Measurements from ENCODE around the gene OCRL.
"Not testable (repeated sequence)": the region's sequence is repeated elsewhere in the genome, so short reads cannot be mapped to it uniquely, and the experiment has no call there.

OCRL gene

GRCh38 chrX:129540722-129541184, 694 bp downstream of the OCRL start:
- no peak for DNase-seq

GRCh38 chrX:129544780-129545179, 4.7 kb downstream of the OCRL start:
- DNase-seq: no peak

DNA sequence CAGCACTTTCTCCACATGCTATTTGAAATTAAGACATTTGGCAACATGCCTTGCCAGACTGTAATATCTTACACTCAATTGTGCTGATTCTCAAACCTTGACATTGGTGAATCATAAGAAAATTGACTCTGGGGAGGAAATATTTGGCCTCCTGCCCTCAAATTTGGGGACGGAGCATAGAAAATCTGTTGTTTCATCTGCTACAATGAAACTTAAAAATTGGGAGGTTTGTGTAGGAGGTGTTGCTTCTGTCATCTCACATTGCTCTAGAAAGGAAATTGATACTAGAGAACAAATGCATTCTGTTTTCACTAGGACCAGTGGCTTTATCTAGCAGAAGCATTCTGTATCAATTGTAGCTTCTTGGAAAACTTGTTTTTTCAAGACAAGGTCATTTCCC, 5.3 kb downstream of the OCRL start:
- no peak for DNase-seq

DNA sequence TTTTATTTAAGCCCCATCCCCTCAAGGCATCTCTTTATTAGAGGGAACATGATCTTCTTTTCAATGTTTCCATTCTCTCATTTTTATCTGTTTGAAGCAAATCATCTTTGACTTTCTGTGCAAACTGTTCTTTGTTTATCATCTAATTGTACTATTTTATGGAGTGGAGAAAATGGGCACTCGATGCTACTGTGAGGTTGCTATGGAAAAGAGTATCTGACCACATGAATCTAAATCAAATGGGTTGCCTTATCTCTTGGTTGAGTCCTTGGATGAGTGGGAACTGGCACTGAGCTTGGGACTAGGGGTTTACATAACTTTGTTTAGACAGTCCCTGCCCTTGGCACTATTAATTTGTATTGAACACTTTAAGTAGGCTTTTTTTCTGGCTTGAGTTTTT, 9.1 kb downstream of the OCRL start:
- no peak for DNase-seq

DNA sequence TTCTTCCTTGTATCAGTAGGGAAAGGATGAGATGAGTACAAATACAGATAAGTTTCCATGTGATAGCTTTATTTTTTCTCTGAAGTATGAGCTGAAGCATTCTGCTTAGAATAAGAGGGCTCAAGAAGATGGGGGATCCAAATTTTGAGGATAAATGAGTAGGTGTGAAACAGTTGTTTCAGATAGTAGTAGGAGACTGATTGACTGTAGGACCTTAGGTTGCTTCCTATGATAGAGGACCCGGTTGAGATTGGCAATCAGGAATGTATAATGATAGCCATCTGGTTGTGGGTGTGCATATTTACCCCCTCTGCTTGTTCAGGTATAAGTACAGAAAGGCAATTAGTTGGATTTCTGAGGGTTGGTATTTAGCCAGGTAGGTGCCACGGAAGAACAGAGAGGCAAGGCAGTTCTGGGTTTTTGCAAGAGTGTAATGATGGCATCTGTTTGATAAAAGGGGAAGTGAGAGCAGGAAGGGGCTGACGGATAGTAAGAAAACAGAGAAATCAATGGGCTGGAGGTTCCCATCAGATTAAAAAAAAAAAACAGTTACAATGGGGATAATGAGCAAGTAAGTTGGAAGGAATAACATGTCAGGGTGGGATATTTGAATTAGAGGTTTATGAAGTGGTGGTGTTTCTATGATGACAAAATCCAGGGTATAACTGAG, 13.7 kb downstream of the OCRL start:
- no peak for DNase-seq

DNA sequence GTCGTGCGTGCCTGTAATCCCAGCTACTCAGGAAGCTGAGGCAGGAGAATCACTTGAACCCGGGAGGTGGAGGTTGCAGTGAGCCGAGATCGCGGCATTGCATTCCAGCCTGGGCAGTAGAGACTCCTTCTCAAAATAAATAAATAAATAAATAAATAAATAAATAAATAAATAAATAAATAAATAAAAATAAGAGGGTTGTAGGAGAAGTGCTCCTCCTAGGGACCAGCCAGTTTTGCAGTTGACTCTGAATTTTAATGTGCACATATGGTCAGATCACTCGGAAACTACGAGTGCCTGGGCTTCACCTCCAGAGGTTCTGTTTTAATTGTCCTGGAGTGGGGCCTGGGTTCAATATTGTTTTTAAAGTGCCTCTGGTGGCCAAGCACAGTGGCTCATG, 14.8 kb downstream of the OCRL start:
- peak; percentile 2 for DNase-seq

DNA sequence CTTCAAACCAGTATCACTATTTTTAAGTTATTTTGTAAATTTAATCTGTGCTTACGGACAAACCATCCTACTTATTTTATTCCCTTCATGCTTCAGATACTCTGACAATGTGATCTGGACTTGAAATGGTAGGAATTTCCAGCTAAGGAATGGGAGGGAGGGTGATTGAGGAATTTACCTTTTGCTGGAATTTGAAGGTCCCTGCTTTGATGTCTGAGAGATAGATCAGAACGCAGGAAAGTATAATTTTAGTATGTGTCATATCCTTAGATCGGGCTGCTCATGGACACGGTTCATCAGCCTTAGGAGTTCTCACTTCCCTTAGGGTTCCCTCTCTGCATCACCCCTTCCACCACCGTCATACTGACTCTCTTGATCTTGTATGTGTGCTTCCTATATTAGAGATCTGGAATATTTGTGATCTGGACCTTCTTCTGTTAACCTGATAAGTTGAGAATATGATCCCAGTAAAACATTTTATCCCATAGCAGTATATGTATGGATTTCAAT, 16.8 kb downstream of the OCRL start:
- no peak for DNase-seq

GRCh38 chrX:129557844-129558480, 17.9 kb downstream of the OCRL start:
- no peak for DNase-seq

- DNase-seq: no peak
Measured at GRCh38 chrX:129559783-129560182, 19.7 kb downstream of the OCRL start.

GRCh38 chrX:129561453-129561852, 21.4 kb downstream of the OCRL start:
- DNase-seq: no peak

- DNase-seq: not testable (repeated sequence)
Measured at GRCh38 chrX:129564345-129564744, 24.3 kb downstream of the OCRL start.

GRCh38 chrX:129565046-129565650, 25.1 kb downstream of the OCRL start:
- no peak for DNase-seq

DNA sequence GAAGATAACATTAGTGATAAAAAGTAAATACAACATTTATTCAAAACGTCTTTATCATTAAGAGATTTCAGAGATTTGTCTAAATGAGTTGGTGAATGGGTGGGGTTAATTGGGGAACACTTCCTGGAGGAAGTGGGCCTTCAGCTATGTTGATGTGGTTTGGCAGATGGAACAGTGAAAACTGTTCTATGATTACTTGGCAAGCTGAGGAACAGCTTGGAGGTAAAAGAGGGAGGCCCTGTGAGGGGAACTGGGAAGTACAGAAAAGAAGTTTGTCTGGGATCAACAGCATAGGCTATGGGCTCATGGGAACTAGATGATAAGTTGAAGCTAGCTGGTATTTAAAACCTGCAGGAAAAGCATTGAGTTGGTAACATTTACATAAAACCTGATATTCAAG, 26.0 kb downstream of the OCRL start:
- no peak for DNase-seq

DNA sequence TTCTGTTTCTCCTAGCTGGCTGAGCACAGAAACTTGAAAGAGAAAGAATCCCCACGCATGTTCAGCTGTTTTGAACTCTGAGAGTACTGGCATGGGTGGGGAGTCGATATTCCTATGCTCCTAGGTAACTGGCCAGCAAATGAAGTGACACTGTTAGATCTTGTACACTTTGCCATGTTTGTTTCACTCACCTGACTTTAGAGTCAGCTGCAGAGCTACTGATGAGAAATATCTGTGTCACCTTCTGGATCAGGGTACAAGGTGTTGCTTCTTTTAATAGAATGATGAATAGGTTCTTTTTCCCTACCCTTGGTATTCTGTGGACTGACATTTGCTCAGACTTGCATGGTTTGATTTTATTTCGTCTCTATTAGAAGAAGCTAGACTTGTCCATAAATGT, 28.3 kb downstream of the OCRL start:
- DNase-seq: no peak

DNA sequence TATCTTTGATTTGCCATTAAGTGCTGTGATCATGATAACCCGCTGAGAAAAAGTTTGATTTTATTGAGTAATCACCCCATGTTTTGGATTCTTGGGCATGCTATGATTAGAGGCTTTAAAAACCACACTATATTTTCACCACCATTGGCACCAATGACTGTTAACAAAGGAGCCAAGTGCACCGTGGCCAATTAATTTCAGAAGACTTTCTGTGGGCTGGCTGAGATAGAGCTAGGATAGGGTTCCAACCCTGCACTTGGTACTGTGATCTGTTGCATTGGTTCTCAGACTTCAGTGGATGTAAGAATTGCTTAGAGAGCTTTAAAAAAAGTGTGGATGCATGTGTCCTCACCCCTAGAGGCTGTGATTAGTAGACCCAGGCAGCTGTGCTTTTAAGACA, 32.4 kb downstream of the OCRL start:
- DNase-seq: no peak

GRCh38 chrX:129573652-129574051, 33.6 kb downstream of the OCRL start:
- not testable (repeated sequence) for DNase-seq

DNA sequence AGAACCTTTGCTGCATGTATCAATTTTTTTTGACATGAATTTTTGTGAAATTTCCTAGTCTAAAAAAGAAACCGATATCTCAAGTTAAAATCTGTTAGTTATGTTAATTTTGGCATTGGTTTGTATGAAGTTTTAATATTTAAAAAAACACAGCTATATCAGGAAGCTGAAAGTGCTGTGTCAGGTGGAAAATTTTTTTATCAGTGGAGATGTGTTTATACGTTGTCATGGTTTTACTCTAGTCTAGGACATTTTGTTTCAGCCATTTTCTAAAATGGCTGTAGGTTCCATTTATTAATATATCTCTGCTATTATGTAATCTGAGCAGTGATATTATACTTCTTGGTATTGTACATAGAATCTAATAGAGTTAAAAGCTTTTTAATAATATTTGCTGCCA, 34.2 kb downstream of the OCRL start:
- no peak for DNase-seq

- DNase-seq: no peak
Measured at GRCh38 chrX:129576539-129576938, 36.5 kb downstream of the OCRL start.

DNA sequence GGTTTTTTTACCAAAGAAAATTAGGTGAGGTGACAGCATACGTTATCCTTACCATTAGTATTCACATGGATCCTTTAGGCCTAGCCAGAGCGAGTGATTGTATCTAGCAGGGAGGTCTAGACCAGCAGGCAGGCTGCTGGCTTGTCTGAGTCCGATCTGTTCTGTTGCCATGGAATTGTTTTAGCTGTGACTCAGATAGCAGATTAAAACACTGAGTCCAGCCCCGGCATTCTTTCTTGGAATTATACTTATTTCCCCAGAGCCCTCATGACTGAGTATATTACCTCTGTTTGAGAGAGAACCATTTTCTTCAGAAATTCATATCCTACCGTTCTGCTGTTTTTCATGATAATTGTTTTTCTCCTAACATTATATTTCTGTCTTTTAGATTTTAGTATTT, 37.4 kb downstream of the OCRL start:
- DNase-seq: no peak

DNA sequence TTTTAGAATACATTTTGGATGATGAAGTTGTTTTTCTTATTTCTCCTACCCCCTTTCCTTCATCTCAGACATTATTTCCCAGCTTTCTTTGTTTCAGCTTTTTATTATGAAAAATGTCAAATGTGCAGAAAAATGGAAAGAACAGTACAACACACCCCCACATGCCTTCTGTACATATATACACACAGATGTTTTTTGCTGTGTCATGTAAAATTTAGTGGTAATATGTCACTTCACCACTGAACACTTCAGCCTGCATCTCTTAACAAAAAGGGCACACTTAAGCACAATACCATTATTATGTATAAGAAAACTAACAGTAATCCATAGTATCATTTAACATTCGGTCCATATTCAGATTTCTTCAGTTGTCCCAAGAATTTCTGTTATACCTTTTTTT, 37.8 kb downstream of the OCRL start:
- DNase-seq: no peak

DNA sequence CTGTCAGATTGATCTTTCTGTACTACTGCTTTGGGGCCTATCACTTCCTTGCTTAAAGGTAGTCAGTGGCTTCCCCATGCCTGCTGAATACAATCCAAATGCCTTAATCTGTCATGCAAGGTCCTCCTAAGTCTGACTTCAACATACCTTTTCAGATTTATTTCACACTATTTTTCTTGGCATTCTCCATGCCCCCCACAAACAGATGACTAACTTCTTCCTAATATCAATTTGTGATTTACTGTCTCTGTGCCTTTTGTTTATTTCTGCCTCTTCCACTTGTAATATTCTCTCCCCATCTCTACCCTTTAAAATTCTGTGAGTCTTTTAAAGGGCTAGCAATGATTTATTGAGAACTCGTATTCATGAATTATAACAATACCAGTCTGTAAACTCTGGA, 41.8 kb downstream of the OCRL start:
- DNase-seq: no peak

- DNase-seq: no peak
Measured at GRCh38 chrX:129585167-129585566, 45.1 kb downstream of the OCRL start.

DNA sequence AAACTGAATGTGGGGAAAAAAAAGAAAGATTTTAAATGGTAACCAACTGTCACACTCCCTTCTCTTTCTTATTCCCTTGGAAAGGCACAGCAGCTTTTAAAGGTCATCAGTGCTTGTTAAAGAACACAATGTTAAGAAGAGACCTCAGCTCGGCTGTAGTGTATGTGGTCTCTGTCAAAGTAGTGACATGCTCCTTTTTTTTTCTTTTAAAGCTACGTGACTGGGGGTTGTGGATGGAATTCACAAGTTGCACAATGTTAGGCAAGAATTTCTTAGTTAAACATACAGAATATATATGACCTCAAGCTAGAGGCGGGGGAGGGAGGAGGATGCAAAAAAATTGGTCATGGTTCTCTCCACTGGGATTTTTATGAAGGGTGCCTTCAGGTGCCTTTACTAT, 45.6 kb downstream of the OCRL start:
- no peak for DNase-seq

DNA sequence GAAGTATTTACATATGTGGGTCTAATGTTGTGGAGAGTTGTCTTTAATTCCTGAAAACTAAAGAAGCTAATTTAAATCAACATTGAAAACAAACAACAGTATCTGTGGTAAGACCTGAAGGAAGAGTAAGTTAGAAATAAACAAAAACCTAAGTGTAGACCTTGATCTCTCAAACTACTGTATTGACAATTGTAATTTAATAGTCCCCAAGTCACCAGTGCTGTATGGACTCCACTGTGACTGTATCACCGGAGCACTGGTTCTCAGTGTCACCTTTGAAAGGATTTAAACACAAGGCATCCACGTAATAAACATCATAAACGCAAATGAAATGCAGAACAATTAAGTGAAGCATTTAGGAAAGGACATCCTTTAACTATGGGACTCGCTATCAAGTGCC, 46.4 kb downstream of the OCRL start:
- DNase-seq: no peak

All from NCI-H2227 treated with DMSO at 0.1 percent for 48 hours (cell line).